Trophoblast cell (in vitro differentiated cells and primary cell): Measurements from ENCODE around the gene PPP2R3C.

Experiments
- DNase-seq, 2 donors: peaks; one replicate each; pipeline ENCODE4 v3.0.0-alpha.2; 2016
- H2AFZ ChIP-seq: 2 replicates; pipeline ENCODE4 v1.6.1; 2013; ENCODE audit warnings: low read length, moderate library complexity, mild to moderate bottlenecking; ENCODE audit not compliant: insufficient read depth, poor library complexity
- H2AK5ac ChIP-seq: 2 replicates; pipeline ENCODE4 v1.6.1; 2013; ENCODE audit warnings: mild to moderate bottlenecking, low read length
- H2BK120ac ChIP-seq: 2 replicates; pipeline ENCODE4 v1.6.1; 2013; ENCODE audit warnings: low read length, mild to moderate bottlenecking, moderate library complexity; ENCODE audit not compliant: insufficient read depth, poor library complexity
- H2BK12ac ChIP-seq: 2 replicates; pipeline ENCODE4 v1.6.1; 2013; ENCODE audit warnings: mild to moderate bottlenecking, low read length, moderate library complexity
- H2BK5ac ChIP-seq: 2 replicates; pipeline ENCODE4 v1.6.1; 2013; ENCODE audit warnings: low read length, low read depth, moderate library complexity, mild to moderate bottlenecking; ENCODE audit not compliant: poor library complexity
- H3K14ac ChIP-seq: 2 replicates; pipeline ENCODE4 v1.6.1; 2013; ENCODE audit warnings: mild to moderate bottlenecking, low read length
- H3K18ac ChIP-seq: 2 replicates; pipeline ENCODE4 v1.6.1; 2013; ENCODE audit warnings: mild to moderate bottlenecking, low read length
- H3K23ac ChIP-seq: 2 replicates; pipeline ENCODE4 v1.6.1; 2013; ENCODE audit warnings: low read length
- H3K27ac ChIP-seq: 2 replicates; pipeline ENCODE4 v1.5.1; 2013; ENCODE audit warnings: low read depth, mild to moderate bottlenecking, inconsistent platforms, low read length, moderate library complexity
- H3K27me3 ChIP-seq: 2 replicates; pipeline ENCODE4 v1.6.1; 2013; ENCODE audit warnings: inconsistent platforms, mild to moderate bottlenecking, low read length, moderate library complexity; ENCODE audit not compliant: insufficient read depth
- H3K36me3 ChIP-seq, 2 experiments: 1 replicate in 1 of 2; 2 replicates in 1 of 2; pipeline ENCODE4 v1.6.1; 2013; ENCODE audit warnings: low read length in 2 of 2, mild to moderate bottlenecking in 2 of 2, moderate library complexity in 1 of 2; ENCODE audit not compliant: insufficient read depth in 2 of 2, control insufficient read depth in 1 of 2
- H3K4ac ChIP-seq: 2 replicates; pipeline ENCODE4 v1.6.1; 2013; ENCODE audit warnings: low read depth, mild to moderate bottlenecking, low read length, moderate library complexity
- H3K4me1 ChIP-seq, 2 experiments: 1 replicate in 1 of 2; 2 replicates in 1 of 2; pipeline ENCODE4 v1.6.1; 2013; ENCODE audit warnings: low read length in 2 of 2, mild to moderate bottlenecking in 2 of 2, moderate library complexity in 1 of 2; ENCODE audit not compliant: insufficient read depth in 2 of 2, control insufficient read depth in 1 of 2
- H3K4me2 ChIP-seq: 2 replicates; pipeline ENCODE4 v1.6.1; 2013; ENCODE audit warnings: inconsistent platforms, mild to moderate bottlenecking, low read length, moderate library complexity
- H3K4me3 ChIP-seq: 2 replicates; pipeline ENCODE4 v1.5.1; 2013; ENCODE audit warnings: mild to moderate bottlenecking, low read depth, low read length, inconsistent platforms
- H3K79me1 ChIP-seq: one replicate; pipeline ENCODE4 v1.6.1; 2013; ENCODE audit warnings: low read length
- H3K79me2 ChIP-seq: 2 replicates; pipeline ENCODE4 v1.6.1; 2013; ENCODE audit warnings: low read length, mild to moderate bottlenecking; ENCODE audit not compliant: control insufficient read depth, insufficient read depth, poor library complexity
- H3K9ac ChIP-seq: 2 replicates; pipeline ENCODE4 v1.6.1; 2013; ENCODE audit warnings: mild to moderate bottlenecking, low read length
- H3K9me3 ChIP-seq: 2 replicates; pipeline ENCODE4 v1.6.1; 2013; ENCODE audit warnings: low read depth, mild to moderate bottlenecking, control low read depth, inconsistent platforms, low read length; ENCODE audit not compliant: insufficient read depth
- H4K12ac ChIP-seq: 2 replicates; pipeline ENCODE4 v1.6.1; 2013; ENCODE audit warnings: low read depth, mild to moderate bottlenecking, low read length, moderate library complexity
- H4K8ac ChIP-seq: 2 replicates; pipeline ENCODE4 v1.6.1; 2013; ENCODE audit warnings: low read depth, mild to moderate bottlenecking, low read length, moderate library complexity
- H4K91ac ChIP-seq: one replicate; pipeline ENCODE4 v1.6.1; 2013; ENCODE audit warnings: low read depth, mild to moderate bottlenecking, low read length, moderate library complexity
- WGBS: extraction: QIAGEN DNeasy Blood & Tissue Kit; methylation state at CpG from one replicate; pipeline ENCODE4 v1.1.7; 2013; ENCODE audit warnings: missing lambda C conversion rate; ENCODE audit not compliant: insufficient read length, insufficient coverage; ENCODE audit errors: extremely low coverage; 5-methylcytosine and 5-hydroxymethylcytosine counted together

The PPP2R3C gene

GRCh38 chr14:35140718-35141581 lies 19.2 kb upstream of the PPP2R3C start:
- Histone ChIP-seq H3K14ac (no peak overlapping the region), H3K23ac (no peak overlapping the region), H3K27me3 (no peaks in the 10 kb centered on the region), H3K4me2 (no peak overlapping the region), H3K36me3 (peaks cover 0 to 3% of the 10 kb centered on the region in 2 experiments), H3K9me3 (no peaks in the 10 kb centered on the region), H2AFZ (no peak overlapping the region), H3K4ac (no peak overlapping the region), H3K4me1 (no peaks in the 10 kb centered on the region), H3K4me3 (no peak overlapping the region), H3K27ac (no peak overlapping the region), H3K79me2 (no peaks in the 10 kb centered on the region), H2BK120ac (no peak overlapping the region), H2AK5ac (no peak overlapping the region), H2BK5ac (no peak overlapping the region), H3K9ac (no peak overlapping the region), H4K91ac (no peak overlapping the region), H4K8ac (no peak overlapping the region), H2BK12ac (no peak overlapping the region), H4K12ac (no peak overlapping the region), H3K79me1 (no peaks in the 10 kb centered on the region), H3K18ac (no peak overlapping the region)
- no CpG with 5 or more reads among the region's 2 CpGs for WGBS
- DNase-seq: peak in 1 of 2 donors; percentile 75

GRCh38 chr14:35138585-35138984 lies 16.8 kb upstream of the PPP2R3C start:
- Histone ChIP-seq H3K23ac (no peak overlapping the region), H3K4ac (no peak overlapping the region), H2AFZ (no peak overlapping the region), H3K18ac (no peak overlapping the region), H3K9me3 (no peaks in the 10 kb centered on the region), H2BK120ac (no peak overlapping the region), H3K36me3 (peaks cover 0 to 10% of the 10 kb centered on the region in 2 experiments), H4K12ac (no peak overlapping the region), H3K4me3 (no peak overlapping the region), H3K9ac (no peak overlapping the region), H2BK12ac (no peak overlapping the region), H3K4me2 (no peak overlapping the region), H4K91ac (no peak overlapping the region), H3K79me1 (no peaks in the 10 kb centered on the region), H3K4me1 (peaks cover 0 to 3% of the 10 kb centered on the region in 2 experiments), H3K27me3 (no peaks in the 10 kb centered on the region), H3K79me2 (no peaks in the 10 kb centered on the region), H2AK5ac (no peak overlapping the region), H2BK5ac (no peak overlapping the region), H3K14ac (no peak overlapping the region), H3K27ac (no peak overlapping the region), H4K8ac (no peak overlapping the region)
- no CpG with 5 or more reads among the region's 5 CpGs for WGBS
- DNase-seq: no peak

- no peak overlapping the region for H3K27ac ChIP-seq
- no peak overlapping the region for H2AK5ac ChIP-seq
- H3K14ac ChIP-seq: no peak overlapping the region
- no peak overlapping the region for H2BK12ac ChIP-seq
- no peak overlapping the region for H2BK5ac ChIP-seq
- no peak overlapping the region for H3K4me2 ChIP-seq
- H4K91ac ChIP-seq: no peak overlapping the region
- no peak overlapping the region for H3K4ac ChIP-seq
- H4K12ac ChIP-seq: no peak overlapping the region
- H3K79me1 ChIP-seq: no peaks in the 10 kb centered on the region
- H3K27me3 ChIP-seq: no peaks in the 10 kb centered on the region
- no peak overlapping the region for H3K23ac ChIP-seq
- no CpG with 5 or more reads among the region's 4 CpGs for WGBS
- peaks cover 0 to 3% of the 10 kb centered on the region in 2 experiments for H3K4me1 ChIP-seq
- no peak for DNase-seq
- no peak overlapping the region for H3K9ac ChIP-seq
- no peak overlapping the region for H2BK120ac ChIP-seq
- no peaks in the 10 kb centered on the region for H3K9me3 ChIP-seq
- no peak overlapping the region for H4K8ac ChIP-seq
- H3K18ac ChIP-seq: no peak overlapping the region
- peaks cover 0 to 8% of the 10 kb centered on the region in 2 experiments for H3K36me3 ChIP-seq
- H3K79me2 ChIP-seq: no peaks in the 10 kb centered on the region
- no peak overlapping the region for H2AFZ ChIP-seq
- H3K4me3 ChIP-seq: no peak overlapping the region
These were observed 12.7 kb upstream of the PPP2R3C start for GRCh38 chr14:35134329-35135123.

GRCh38 chr14:35133542-35134328 lies 11.9 kb upstream of the PPP2R3C start:
- Histone ChIP-seq H2BK12ac (no peak overlapping the region), H2AK5ac (no peak overlapping the region), H3K14ac (no peak overlapping the region), H3K4me1 (peaks cover 0 to 3% of the 10 kb centered on the region in 2 experiments), H3K18ac (no peak overlapping the region), H3K27me3 (no peaks in the 10 kb centered on the region), H3K36me3 (peaks cover 0 to 8% of the 10 kb centered on the region in 2 experiments), H3K27ac (no peak overlapping the region), H2BK5ac (no peak overlapping the region), H3K79me2 (no peaks in the 10 kb centered on the region), H3K4me2 (no peak overlapping the region), H3K9ac (no peak overlapping the region), H3K9me3 (no peaks in the 10 kb centered on the region), H3K23ac (no peak overlapping the region), H2BK120ac (no peak overlapping the region), H2AFZ (no peak overlapping the region), H3K79me1 (no peaks in the 10 kb centered on the region), H3K4ac (no peak overlapping the region), H4K91ac (no peak overlapping the region), H4K12ac (no peak overlapping the region), H4K8ac (no peak overlapping the region), H3K4me3 (no peak overlapping the region)
- peak; percentile 25 to 47 for DNase-seq
- WGBS: no CpG with 5 or more reads among the region's 6 CpGs
